K562 (cell line): ENCODE measurements around the gene CD48. TPM values are rescaled to one million over a fixed set of nuclear protein-coding genes. Genes with fewer than 3 reads are reported as not detected.

Source experiments
- BACH1 ChIP-seq: fragments of 200-800 bp; sonication (Bioruptor generic); IDR thresholded peaks from 2 replicates; pipeline ENCODE4 v1.6.1; 2016; ENCODE audit warnings: missing genetic modification characterization, missing compliant biosample characterization
- BCOR ChIP-seq: fragments of 450-650 bp; IDR thresholded peaks from 2 replicates; pipeline ENCODE4 v1.6.1; 2016
- ELF1 ChIP-seq: fragments of 200-800 bp; sonication (Bioruptor generic); IDR thresholded peaks from 2 replicates; pipeline ENCODE4 v1.6.1; 2016; ENCODE audit warnings: missing genetic modification characterization, missing compliant biosample characterization
- GATAD2B ChIP-seq: fragments of 450-650 bp; IDR thresholded peaks from 2 replicates; pipeline ENCODE4 v1.6.1; 2017; ENCODE audit warnings: mild to moderate bottlenecking, borderline replicate concordance
- LCOR ChIP-seq: sonication (generic); formaldehyde crosslinking; IDR thresholded peaks from 2 replicates; pipeline ENCODE4 v1.8.0; 2022; ENCODE audit warnings: mild to moderate bottlenecking, missing genetic modification reagents
- MECOM ChIP-seq: fragments of 250-450 bp; sonication (Bioruptor Pico); IDR thresholded peaks from 2 replicates; pipeline ENCODE4 v1.8.0; 2022; ENCODE audit warnings: inconsistent platforms
- MTA2 ChIP-seq: fragments of 450-650 bp; IDR thresholded peaks from 2 replicates; pipeline ENCODE4 v1.6.1; 2016; ENCODE audit warnings: low read depth
- NRF1 ChIP-seq, 2 experiments: fragments of 450-650 bp; IDR thresholded peaks in 1 of 2; conservative IDR thresholded peaks in 1 of 2; 2 replicates each; pipeline ENCODE4 v1.6.1; 2014; ENCODE audit warnings: mild to moderate bottlenecking in 2 of 2
- PTTG1 ChIP-seq: fragments of 450-650 bp; IDR thresholded peaks from 2 replicates; pipeline ENCODE4 v1.6.1; 2016; ENCODE audit warnings: low read depth, mild to moderate bottlenecking, missing genetic modification characterization, missing compliant biosample characterization
- RUNX1 ChIP-seq: sonication (generic); IDR thresholded peaks from 2 replicates; pipeline ENCODE4 v1.6.1; 2016; ENCODE audit warnings: antibody characterized with exemption, low read depth
- SP1 ChIP-seq: sonication (generic); formaldehyde crosslinking; IDR thresholded peaks from 2 replicates; pipeline ENCODE4 v1.8.1; 2022; ENCODE audit warnings: mild to moderate bottlenecking, missing genetic modification reagents
- SRSF3 ChIP-seq: fragments of 200-400 bp; formaldehyde crosslinking; IDR thresholded peaks from 2 replicates; pipeline ENCODE4 v1.6.1; 2016; ENCODE audit warnings: mild to moderate bottlenecking, low read length, moderate library complexity; ENCODE audit not compliant: insufficient read depth
- ZC3H8 ChIP-seq: fragments of 450-650 bp; IDR thresholded peaks from 2 replicates; pipeline ENCODE4 v1.6.1; 2017
- ZFP30 ChIP-seq: fragments of 250-450 bp; sonication (Bioruptor Pico); IDR thresholded peaks from 2 replicates; pipeline ENCODE4 v1.8.0; 2022; ENCODE audit warnings: moderate library complexity, mild to moderate bottlenecking, inconsistent platforms, borderline replicate concordance
- ZNF12 ChIP-seq: sonication (generic); formaldehyde crosslinking; IDR thresholded peaks from 2 replicates; pipeline ENCODE4 v1.4.0; 2020; ENCODE audit warnings: mild to moderate bottlenecking, missing genetic modification reagents
- ZNF77 ChIP-seq: fragments of 250-450 bp; sonication (Bioruptor Pico); IDR thresholded peaks from 2 replicates; pipeline ENCODE4 v1.5.0; 2020
- polyA plus RNA-seq, 8 experiments: library from polyadenylated mRNA; depleted of rRNA in 4 of 8; stranded (reverse) in 5 of 8; unstranded in 3 of 8; fragments of >200 nt; fragmentation: Nextera tagmentation in 2 of 8; fragmentation: Illumina TruSeq in 1 of 8; extraction: Ambion mirVana in 2 of 8; extraction: Trizol in 1 of 8; gene quantifications; 2 replicates each; pipeline versions ENCODE4 v1.2.1 to v1.2.3, GENCODE V29; 2011 to 2014; ENCODE audit warnings: inconsistent platforms in 1 of 8, missing spikeins in 1 of 8
- total RNA-seq, 7 experiments: library from RNA; depleted of rRNA in 6 of 7; stranded (reverse); fragments of >200 nt in 6 of 7; fragmentation: Illumina TruSeq in 2 of 7; extraction: Trizol in 2 of 7; gene quantifications; 2 replicates each; pipeline versions ENCODE4 v1.2.1 to v1.2.3, GENCODE V29; 2011 to 2021; ENCODE audit warnings: low replicate concordance in 1 of 7
- TF ChIP-seq, protein P1 (sequence below), 2 experiments: fragments of 200-800 bp in 1 of 2; sonication (Bioruptor generic) in 1 of 2; sonication (generic) in 1 of 2; formaldehyde crosslinking in 1 of 2; IDR thresholded peaks in 1 of 2; conservative IDR thresholded peaks in 1 of 2; 2 replicates each; pipeline versions ENCODE4 v1.5.0 to v1.6.1; 2016 to 2020; ENCODE audit warnings: missing compliant biosample characterization in 1 of 2, missing genetic modification characterization in 1 of 2, missing genetic modification reagents in 1 of 2
- TF ChIP-seq, protein P2 (sequence below): sonication (generic); formaldehyde crosslinking; IDR thresholded peaks from 2 replicates; pipeline ENCODE4 v1.8.1; 2023; ENCODE audit warnings: mild to moderate bottlenecking, missing genetic modification reagents
- TF ChIP-seq, protein P3 (sequence below): fragments of 150-350 bp; IDR thresholded peaks from 2 replicates; pipeline ENCODE4 v1.6.1; 2014; ENCODE audit warnings: low read depth, mild to moderate bottlenecking, low read length, borderline replicate concordance
- TF ChIP-seq, protein P4 (sequence below): fragments of 450-650 bp; IDR thresholded peaks from 2 replicates; pipeline ENCODE4 v1.6.1; 2016; ENCODE audit warnings: antibody characterized with exemption

Gene CD48
- total and polyA plus RNA-seq, 9 of the 15 experiments (the other 6 are each of a cell fraction or from before 2014, with no cell fraction given) = 0.10 to 0.42 (median 0.29) TPM; not detected in 3

DNA sequence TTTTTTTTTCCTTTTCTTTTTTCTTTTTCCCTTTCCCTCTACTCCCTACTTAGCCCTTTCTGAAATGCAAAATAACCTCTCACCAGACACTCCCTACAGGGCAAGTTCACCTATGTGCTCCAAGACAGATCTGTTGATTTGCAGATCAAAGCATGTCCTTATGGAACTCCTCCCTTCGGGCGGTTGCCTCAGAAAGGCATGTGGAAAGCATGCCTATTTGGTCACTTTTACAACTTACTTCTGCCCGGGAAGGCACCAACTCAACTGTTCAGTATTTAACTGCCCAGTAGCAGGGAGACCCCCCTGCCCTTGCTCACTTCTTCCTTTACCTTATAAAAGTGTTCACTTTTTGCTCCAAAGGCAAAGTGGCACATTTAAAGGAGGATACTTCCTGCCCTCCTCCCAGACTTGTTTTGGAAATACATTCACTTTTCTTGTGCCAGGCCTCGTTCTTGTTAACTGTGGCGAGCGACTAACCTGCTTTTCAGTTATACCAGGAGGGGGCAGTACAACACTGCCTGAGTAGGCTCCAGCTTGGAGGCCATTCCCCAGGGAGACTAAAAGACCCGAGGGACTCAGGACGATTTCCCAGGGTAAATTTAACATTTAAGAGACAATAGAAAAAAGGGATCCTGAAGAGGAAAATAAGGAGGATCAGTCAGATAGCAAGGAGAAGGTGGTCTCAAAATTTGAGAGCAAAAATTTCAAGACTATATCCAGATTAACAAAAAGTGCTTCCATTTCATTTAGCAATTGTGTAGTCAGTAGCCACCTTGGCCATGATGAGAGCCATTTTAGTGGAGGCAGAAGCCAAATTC, 15.1 kb upstream of the CD48 start (continued):
- TF ChIP-seq LCOR (CRISPR knock-in tag) (no peak), BACH1 (tag) (peak; percentile 79; the same call in 1 of the 2 replicates), ZNF77 (CRISPR knock-in tag) (no peak), PTTG1 (tag) (no peak), GATAD2B (no peak), ELF1 (tag) (no peak), RUNX1 (no peak), SRSF3 (no peak), ZC3H8 (no peak), MECOM (CRISPR knock-in tag) (no peak), SP1 (CRISPR knock-in tag) (no peak), MTA2 (no peak), NRF1 (conservative IDR thresholded peaks at IDR 0.05 in 1 of 2, IDR thresholded peaks at IDR 0.05 in 1 of 2) (no peak), ZNF12 (CRISPR knock-in tag) (no peak), ZFP30 (CRISPR knock-in tag) (no peak), BCOR (no peak)
- TF ChIP-seq, protein P1, sequence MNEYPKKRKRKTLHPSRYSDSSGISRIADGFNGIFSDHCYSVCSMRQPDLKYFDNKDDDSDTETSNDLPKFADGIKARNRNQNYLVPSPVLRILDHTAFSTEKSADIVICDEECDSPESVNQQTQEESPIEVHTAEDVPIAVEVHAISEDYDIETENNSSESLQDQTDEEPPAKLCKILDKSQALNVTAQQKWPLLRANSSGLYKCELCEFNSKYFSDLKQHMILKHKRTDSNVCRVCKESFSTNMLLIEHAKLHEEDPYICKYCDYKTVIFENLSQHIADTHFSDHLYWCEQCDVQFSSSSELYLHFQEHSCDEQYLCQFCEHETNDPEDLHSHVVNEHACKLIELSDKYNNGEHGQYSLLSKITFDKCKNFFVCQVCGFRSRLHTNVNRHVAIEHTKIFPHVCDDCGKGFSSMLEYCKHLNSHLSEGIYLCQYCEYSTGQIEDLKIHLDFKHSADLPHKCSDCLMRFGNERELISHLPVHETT (CRISPR knock-in tag; conservative IDR thresholded peaks at IDR 0.05 in 1 of 2, IDR thresholded peaks at IDR 0.05 in 1 of 2) = peak in 1 of 2 experiments; percentile 73; a peak in 2 of 4 replicates
- TF ChIP-seq, protein P2, sequence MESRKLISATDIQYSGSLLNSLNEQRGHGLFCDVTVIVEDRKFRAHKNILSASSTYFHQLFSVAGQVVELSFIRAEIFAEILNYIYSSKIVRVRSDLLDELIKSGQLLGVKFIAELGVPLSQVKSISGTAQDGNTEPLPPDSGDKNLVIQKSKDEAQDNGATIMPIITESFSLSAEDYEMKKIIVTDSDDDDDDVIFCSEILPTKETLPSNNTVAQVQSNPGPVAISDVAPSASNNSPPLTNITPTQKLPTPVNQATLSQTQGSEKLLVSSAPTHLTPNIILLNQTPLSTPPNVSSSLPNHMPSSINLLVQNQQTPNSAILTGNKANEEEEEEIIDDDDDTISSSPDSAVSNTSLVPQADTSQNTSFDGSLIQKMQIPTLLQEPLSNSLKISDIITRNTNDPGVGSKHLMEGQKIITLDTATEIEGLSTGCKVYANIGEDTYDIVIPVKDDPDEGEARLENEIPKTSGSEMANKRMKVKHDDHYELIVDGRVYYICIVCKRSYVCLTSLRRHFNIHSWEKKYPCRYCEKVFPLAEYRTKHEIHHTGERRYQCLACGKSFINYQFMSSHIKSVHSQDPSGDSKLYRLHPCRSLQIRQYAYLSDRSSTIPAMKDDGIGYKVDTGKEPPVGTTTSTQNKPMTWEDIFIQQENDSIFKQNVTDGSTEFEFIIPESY = no peak
- TF ChIP-seq, protein P3, sequence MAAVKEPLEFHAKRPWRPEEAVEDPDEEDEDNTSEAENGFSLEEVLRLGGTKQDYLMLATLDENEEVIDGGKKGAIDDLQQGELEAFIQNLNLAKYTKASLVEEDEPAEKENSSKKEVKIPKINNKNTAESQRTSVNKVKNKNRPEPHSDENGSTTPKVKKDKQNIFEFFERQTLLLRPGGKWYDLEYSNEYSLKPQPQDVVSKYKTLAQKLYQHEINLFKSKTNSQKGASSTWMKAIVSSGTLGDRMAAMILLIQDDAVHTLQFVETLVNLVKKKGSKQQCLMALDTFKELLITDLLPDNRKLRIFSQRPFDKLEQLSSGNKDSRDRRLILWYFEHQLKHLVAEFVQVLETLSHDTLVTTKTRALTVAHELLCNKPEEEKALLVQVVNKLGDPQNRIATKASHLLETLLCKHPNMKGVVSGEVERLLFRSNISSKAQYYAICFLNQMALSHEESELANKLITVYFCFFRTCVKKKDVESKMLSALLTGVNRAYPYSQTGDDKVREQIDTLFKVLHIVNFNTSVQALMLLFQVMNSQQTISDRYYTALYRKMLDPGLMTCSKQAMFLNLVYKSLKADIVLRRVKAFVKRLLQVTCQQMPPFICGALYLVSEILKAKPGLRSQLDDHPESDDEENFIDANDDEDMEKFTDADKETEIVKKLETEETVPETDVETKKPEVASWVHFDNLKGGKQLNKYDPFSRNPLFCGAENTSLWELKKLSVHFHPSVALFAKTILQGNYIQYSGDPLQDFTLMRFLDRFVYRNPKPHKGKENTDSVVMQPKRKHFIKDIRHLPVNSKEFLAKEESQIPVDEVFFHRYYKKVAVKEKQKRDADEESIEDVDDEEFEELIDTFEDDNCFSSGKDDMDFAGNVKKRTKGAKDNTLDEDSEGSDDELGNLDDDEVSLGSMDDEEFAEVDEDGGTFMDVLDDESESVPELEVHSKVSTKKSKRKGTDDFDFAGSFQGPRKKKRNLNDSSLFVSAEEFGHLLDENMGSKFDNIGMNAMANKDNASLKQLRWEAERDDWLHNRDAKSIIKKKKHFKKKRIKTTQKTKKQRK = no peak
- TF ChIP-seq, protein P4, sequence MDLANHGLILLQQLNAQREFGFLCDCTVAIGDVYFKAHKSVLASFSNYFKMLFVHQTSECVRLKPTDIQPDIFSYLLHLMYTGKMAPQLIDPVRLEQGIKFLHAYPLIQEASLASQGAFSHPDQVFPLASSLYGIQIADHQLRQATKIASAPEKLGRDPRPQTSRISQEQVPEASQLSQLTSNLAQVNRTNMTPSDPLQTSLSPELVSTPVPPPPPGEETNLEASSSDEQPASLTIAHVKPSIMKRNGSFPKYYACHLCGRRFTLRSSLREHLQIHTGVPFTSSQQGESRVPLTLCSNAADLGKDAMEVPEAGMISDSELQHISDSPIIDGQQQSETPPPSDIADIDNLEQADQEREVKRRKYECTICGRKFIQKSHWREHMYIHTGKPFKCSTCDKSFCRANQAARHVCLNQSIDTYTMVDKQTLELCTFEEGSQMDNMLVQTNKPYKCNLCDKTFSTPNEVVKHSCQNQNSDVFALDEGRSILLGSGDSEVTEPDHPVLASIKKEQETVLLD = no peak
